GM19238 (cell line): Measurements from ENCODE around the gene ELOF1.
"Not testable (repeated sequence)": the region's sequence is repeated elsewhere in the genome, so short reads cannot be mapped to it uniquely, and the experiment has no call there.

Experiments used
- DNase-seq: peaks from one replicate; pipeline ENCODE4 v3.0.0; 2011; ENCODE audit warnings: low spot score; ENCODE audit not compliant: insufficient read length

ELOF1 gene

GRCh38 chr19:11570039-11570462, 11.0 kb upstream of the ELOF1 start:
- no peak for DNase-seq

GRCh38 chr19:11566164-11566563, 7.1 kb upstream of the ELOF1 start:
- DNase-seq: no peak

- DNase-seq: not testable (repeated sequence)
Observed at GRCh38 chr19:11565649-11565980, 6.6 kb upstream of the ELOF1 start.

GRCh38 chr19:11564082-11564807, 5.2 kb upstream of the ELOF1 start:
- DNase-seq: not testable (repeated sequence)

- DNase-seq: no peak
Observed at GRCh38 chr19:11563532-11563931, 4.5 kb upstream of the ELOF1 start.

- DNase-seq: peak; percentile 49
Observed at GRCh38 chr19:11560404-11561051, 1.5 kb upstream of the ELOF1 start.

GRCh38 chr19:11556634-11557420, 2.2 kb downstream of the ELOF1 start:
- DNase-seq: no peak

- no peak for DNase-seq
Observed at GRCh38 chr19:11555246-11555645, 3.8 kb downstream of the ELOF1 start.

- DNase-seq: no peak
Observed at GRCh38 chr19:11554160-11554559, 4.9 kb downstream of the ELOF1 start.

GRCh38 chr19:11552666-11553372, 6.2 kb downstream of the ELOF1 start:
- no peak for DNase-seq

GRCh38 chr19:11551603-11552235, 7.3 kb downstream of the ELOF1 start:
- DNase-seq: no peak

- no peak for DNase-seq
Observed at GRCh38 chr19:11550265-11550664, 8.8 kb downstream of the ELOF1 start.

- DNase-seq: no peak
Observed at GRCh38 chr19:11549386-11549953, 9.6 kb downstream of the ELOF1 start.

GRCh38 chr19:11547929-11548700, 10.9 kb downstream of the ELOF1 start:
- DNase-seq: no peak

GRCh38 chr19:11541238-11541637, 17.8 kb downstream of the ELOF1 start:
- DNase-seq: no peak

GRCh38 chr19:11540645-11541044, 18.4 kb downstream of the ELOF1 start:
- no peak for DNase-seq

- DNase-seq: no peak
Observed at GRCh38 chr19:11539495-11540365, 19.3 kb downstream of the ELOF1 start.

- DNase-seq: no peak
Observed at GRCh38 chr19:11538232-11539036, 20.6 kb downstream of the ELOF1 start, which contains the start of gene CNN1. Gene CNN1 (plus strand): TSS chr19:11538851. CDS start chr19:11538928, 77 bp downstream.
